ENCODE results near the gene TUG1. TPM values are rescaled to one million over a fixed set of nuclear protein-coding genes. Genes with fewer than 3 reads are reported as not detected.

Gene TUG1
- total RNA-seq, 1 experiment from 2014 or later: 69.8 TPM

GRCh38 chr22:30945653-30946052, 23.4 kb upstream of the TUG1 start:
- Histone ChIP-seq H3K4me3 (ENCODE audit: low read depth in 2 of 2, low read length in 2 of 2) (no peak overlapping the region), H3K27me3 (ENCODE audit: control insufficient read depth, insufficient read depth, low read length) (no peaks in the 10 kb centered on the region), H3K36me3 (ENCODE audit: control insufficient read depth, insufficient read depth, low read length) (peaks cover 17% of the 10 kb centered on the region), H3K27ac (ENCODE audit: low read length) (no peak overlapping the region), H3K9me3 (ENCODE audit: control insufficient read depth, insufficient read depth, low read depth, low read length) (no peaks in the 10 kb centered on the region), H3K4me1 (ENCODE audit: control insufficient read depth, insufficient read depth, low read length) (no peaks in the 10 kb centered on the region)
- intact Hi-C loops (cut with micrococcal nuclease; ENCODE audit: unreplicated experiment): loop anchor here (5.0 kb wide), 1 partner anchor 137 kb away; the partner anchor contains the start of gene SMTN
- TF ChIP-seq CTCF (IDR thresholded peaks at IDR 0.05) (no peak), REST (IDR thresholded peaks at IDR 0.05; ENCODE audit: insufficient read depth in 1 of 2, low read depth in 2 of 2, low read length in 1 of 2) (no peak), SIN3A (IDR thresholded peaks at IDR 0.05; ENCODE audit: borderline replicate concordance, insufficient read depth, low read depth, low read length) (no peak), TCF7L2 (IDR thresholded peaks at IDR 0.05; ENCODE audit: low read depth, low read length) (no peak), POLR2AphosphoS5 (IDR thresholded peaks at IDR 0.05; ENCODE audit: low read depth, low read length) (no peak)
- ChIA-PET POLR2A (no interaction called here), CTCF (interaction anchor here (0.6 kb wide), 1 partner anchor 246 kb away, joined by 3 read pairs; no protein-coding TSS in a partner anchor)
- ATAC-seq (no peak), DNase-seq (ENCODE audit: low read depth, low spot score) (no peak)
- in situ Hi-C loops (cut with HindIII; ENCODE audit: low pct_unique_long_range_greater_than_20kb, low sequenced_read_pairs): no loop called here
- BruUV-seq (replicated peaks): no TSS peak

- H3K27me3 ChIP-seq (ENCODE audit: control insufficient read depth, insufficient read depth, low read length): no peaks in the 10 kb centered on the region
- no peak for TF ChIP-seq TCF7L2 (IDR thresholded peaks at IDR 0.05; ENCODE audit: low read depth, low read length)
- TF ChIP-seq POLR2AphosphoS5 (IDR thresholded peaks at IDR 0.05; ENCODE audit: low read depth, low read length): no peak
- TF ChIP-seq REST (IDR thresholded peaks at IDR 0.05; ENCODE audit: insufficient read depth in 1 of 2, low read depth in 2 of 2, low read length in 1 of 2): no peak
- no peak for TF ChIP-seq SIN3A (IDR thresholded peaks at IDR 0.05; ENCODE audit: borderline replicate concordance, insufficient read depth, low read depth, low read length)
- TF ChIP-seq CTCF (IDR thresholded peaks at IDR 0.05): no peak
- POLR2A ChIA-PET: no interaction called here
- H3K36me3 ChIP-seq (ENCODE audit: control insufficient read depth, insufficient read depth, low read length): peaks cover 17% of the 10 kb centered on the region
- no peak overlapping the region for H3K27ac ChIP-seq (ENCODE audit: low read length)
- BruUV-seq (replicated peaks): no TSS peak
- no peak for ATAC-seq
- H3K9me3 ChIP-seq (ENCODE audit: control insufficient read depth, insufficient read depth, low read depth, low read length): no peaks in the 10 kb centered on the region
- H3K4me3 ChIP-seq (ENCODE audit: low read depth in 2 of 2, low read length in 2 of 2): no peak overlapping the region
- CTCF ChIA-PET: no interaction called here
- no peaks in the 10 kb centered on the region for H3K4me1 ChIP-seq (ENCODE audit: control insufficient read depth, insufficient read depth, low read length)
- intact Hi-C loops (cut with micrococcal nuclease; ENCODE audit: unreplicated experiment) (loop anchor here (5.0 kb wide), 1 partner anchor 136 kb away; the partner anchor contains the start of gene SMTN), in situ Hi-C loops (cut with HindIII; ENCODE audit: low pct_unique_long_range_greater_than_20kb, low sequenced_read_pairs) (no loop called here)
- no peak for DNase-seq (ENCODE audit: low read depth, low spot score)
Observed at GRCh38 chr22:30946354-30946753, 22.7 kb upstream of the TUG1 start.

Measured in Panc1 (cell line).